HG02970 (cell line): Measurements from ENCODE around the gene HOPX.
"Not testable (repeated sequence)": the region's sequence is repeated elsewhere in the genome, so short reads cannot be mapped to it uniquely, and the experiment has no call there.

ENCODE experiments used
- ATAC-seq: cut with Tn5 transposase; IDR thresholded peaks from one replicate; pipeline ENCODE4 v1.9.1; 2021; ENCODE audit warnings: mild to moderate bottlenecking, moderate library complexity, moderate number of reproducible peaks; ENCODE audit not compliant: unreplicated experiment, low FRiP score

The HOPX gene

GRCh38 chr4:56656346-56656643 lies 24.8 kb downstream of the HOPX start:
- ATAC-seq, result no peak

- no peak for ATAC-seq
Measured at GRCh38 chr4:56655627-56656345, 25.3 kb downstream of the HOPX start.

GRCh38 chr4:56655209-56655626 lies 25.9 kb downstream of the HOPX start:
- no peak for ATAC-seq

- no peak for ATAC-seq
Measured at GRCh38 chr4:56654238-56654632, 26.9 kb downstream of the HOPX start.

- no peak for ATAC-seq
Measured at GRCh38 chr4:56653461-56654237, 27.4 kb downstream of the HOPX start.

GRCh38 chr4:56652196-56652595 lies 28.9 kb downstream of the HOPX start:
- ATAC-seq, result no peak

- ATAC-seq, result no peak
Measured at GRCh38 chr4:56651056-56651350, 30.1 kb downstream of the HOPX start.

GRCh38 chr4:56650262-56651055 lies 30.6 kb downstream of the HOPX start:
- no peak for ATAC-seq

- ATAC-seq, result no peak
Measured at GRCh38 chr4:56649445-56650261, 31.4 kb downstream of the HOPX start.

GRCh38 chr4:56648824-56649151 lies 32.3 kb downstream of the HOPX start:
- ATAC-seq, result no peak

- ATAC-seq, result no peak
Measured at GRCh38 chr4:56648021-56648823, 32.9 kb downstream of the HOPX start.

- ATAC-seq, result no peak
Measured at GRCh38 chr4:56646341-56646740, 34.8 kb downstream of the HOPX start.

GRCh38 chr4:56643596-56643995 lies 37.5 kb downstream of the HOPX start:
- no peak for ATAC-seq

- ATAC-seq, result no peak
Measured at GRCh38 chr4:56641494-56642051, 39.5 kb downstream of the HOPX start.

- no peak for ATAC-seq
Measured at GRCh38 chr4:56640621-56641493, 40.2 kb downstream of the HOPX start.

GRCh38 chr4:56637791-56638190 lies 43.3 kb downstream of the HOPX start:
- no peak for ATAC-seq

GRCh38 chr4:56637154-56637553 lies 43.9 kb downstream of the HOPX start:
- ATAC-seq, result no peak

GRCh38 chr4:56634954-56635353 lies 46.1 kb downstream of the HOPX start:
- not testable (repeated sequence) for ATAC-seq

- no peak for ATAC-seq
Measured at GRCh38 chr4:56633486-56633885, 47.6 kb downstream of the HOPX start.
